GM18511 (cell line): ENCODE results near the gene RAI1.

ENCODE experiments used
- ATAC-seq: cut with Tn5 transposase; IDR thresholded peaks from one replicate; pipeline ENCODE4 v1.9.1; 2021; ENCODE audit warnings: mild to moderate bottlenecking, moderate library complexity; ENCODE audit not compliant: unreplicated experiment

Gene RAI1

DNA sequence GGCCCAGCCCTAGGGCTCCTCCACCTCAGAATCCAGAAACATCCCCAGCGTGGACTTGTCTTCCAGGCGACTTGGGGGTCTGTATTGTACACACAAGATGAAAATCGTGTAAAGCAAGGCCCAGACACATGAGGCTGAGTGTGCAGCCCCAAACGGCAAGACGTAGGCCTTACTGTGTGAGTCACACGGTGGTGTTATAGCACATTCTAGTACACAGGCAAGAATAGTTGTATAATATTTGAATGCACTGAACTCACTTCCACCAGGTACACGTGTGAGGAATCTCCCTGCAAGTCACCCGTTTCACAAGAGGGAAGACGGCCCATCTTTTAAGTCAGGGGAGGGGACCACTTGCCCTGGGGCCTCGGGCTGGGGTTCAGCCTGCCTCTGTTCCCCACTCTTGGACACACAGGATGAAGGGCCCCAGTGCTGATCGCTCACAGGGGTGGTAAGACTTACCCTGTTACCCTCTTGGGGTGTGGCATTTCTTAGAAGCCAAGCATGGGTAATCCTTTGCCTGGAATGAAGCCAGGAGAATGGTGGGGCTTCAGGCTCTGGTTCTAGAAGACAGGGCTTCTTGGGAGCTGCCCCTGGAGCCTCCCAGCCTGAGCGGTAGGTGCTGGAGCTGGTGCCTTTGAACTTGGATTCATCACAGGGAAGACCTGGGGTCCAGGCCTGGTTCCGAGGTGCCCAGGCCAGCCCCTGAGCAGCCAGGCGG, 84.3 kb downstream of the RAI1 start:
- no peak for ATAC-seq

DNA sequence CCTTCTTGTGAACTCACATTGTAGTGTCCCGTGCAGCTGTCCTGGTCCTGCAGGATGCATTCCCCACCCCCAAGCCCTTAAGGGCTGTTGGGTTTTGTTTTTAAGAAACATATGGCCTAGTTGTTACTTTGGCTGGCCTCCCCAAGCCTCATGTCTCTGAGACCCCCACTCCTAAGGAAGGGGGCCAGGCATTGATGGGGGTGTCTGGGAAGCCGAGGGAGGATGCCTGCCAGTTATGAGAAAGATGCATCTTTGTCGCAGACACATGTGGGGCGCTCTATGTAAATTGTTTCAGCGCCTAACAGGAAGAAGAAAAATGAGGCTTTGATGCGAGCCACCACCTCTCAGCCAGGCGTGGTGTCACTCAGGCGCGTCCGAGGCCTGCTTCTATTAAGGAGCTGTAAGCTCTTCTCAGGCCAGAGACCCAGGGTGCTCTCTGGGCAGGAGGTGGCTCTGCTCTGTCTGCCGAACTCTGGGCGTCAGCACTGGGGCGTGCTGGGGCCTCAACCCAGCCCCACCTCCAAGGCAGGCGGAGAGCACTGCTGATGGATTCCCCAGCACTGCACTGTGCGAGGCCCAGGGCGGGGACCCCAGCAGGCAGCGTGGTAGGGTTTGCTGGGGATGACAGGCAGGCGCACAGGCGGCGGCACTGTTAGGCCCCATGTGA, 85.0 kb downstream of the RAI1 start:
- peak; percentile 81 for ATAC-seq

DNA sequence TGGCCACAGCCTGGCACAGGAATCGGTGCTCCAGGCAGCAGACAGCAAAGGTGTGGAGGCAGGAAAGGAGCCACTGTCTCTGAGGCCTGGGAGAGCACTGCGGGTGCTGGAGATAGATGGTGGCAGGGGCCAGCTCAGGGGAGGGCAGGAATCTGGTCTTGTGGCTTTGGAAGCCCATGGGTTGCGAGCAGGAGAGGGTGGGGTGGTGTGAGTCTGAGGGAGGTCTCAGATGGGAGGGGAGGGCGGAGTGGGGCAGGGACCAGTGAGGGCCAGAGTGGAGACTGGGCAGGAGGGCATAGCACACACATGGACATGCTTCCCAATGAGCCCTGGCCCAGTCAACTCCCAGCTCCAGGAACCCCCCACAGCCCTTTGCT, 85.5 kb downstream of the RAI1 start:
- no peak for ATAC-seq

DNA sequence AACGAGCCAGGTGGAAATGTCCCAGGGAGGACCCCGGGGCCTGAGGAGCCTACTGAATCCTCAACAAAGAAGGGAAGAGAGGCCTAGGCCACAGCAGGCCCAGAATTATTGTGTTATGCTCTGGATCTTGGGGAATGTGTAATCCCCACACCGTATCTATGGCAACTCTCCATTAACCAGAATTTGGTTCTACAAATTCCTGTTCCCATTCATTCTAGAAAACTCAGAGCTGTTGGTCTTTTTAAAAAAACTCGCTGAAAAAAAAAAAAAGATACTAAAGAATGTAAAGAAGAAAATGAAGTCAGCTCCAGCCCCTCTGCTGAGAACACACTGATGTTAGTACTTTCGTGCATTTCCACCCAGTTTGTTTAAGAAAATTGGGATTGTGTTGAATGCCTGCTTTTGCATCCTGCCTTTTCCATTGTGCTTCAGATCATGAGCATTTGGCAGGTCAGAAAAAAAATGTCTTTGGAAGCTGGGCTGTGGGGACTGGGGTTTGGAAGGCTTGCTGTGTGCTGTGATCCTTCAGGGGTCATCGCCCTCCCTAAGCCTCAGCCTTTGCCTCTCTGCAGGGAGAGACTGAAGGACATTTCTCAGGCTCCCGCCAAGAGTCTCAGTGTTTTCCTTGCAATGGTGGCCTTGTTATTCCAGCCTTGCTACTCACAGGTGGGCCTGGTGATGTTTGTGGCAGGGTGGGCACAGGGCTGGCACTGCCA, 86.1 kb downstream of the RAI1 start:
- no peak for ATAC-seq

DNA sequence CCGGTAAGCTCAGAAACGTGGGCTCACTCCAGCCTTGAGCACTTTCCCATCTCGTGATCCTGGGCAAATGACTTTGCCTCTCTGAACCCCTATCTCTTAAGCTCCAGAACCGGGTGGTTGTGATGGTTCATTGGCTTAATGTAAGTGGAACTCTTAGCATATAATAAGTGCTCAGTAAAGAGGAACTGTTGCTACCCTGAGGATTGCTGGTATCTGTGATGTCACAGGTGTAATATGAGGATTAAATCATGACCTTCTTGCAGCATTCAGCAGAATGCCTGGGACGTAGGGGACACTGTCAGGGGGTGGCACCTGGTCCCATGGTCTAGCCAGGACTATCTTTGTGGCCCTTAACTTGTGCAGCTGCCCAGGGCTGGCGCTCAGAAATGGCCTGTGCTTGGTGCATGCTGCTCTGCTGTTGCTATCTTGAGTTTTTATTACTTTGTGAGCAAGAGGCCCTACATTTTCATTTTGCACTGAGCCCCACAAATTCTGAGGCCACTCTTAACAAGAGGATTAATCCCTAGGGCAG, 86.7 kb downstream of the RAI1 start:
- ATAC-seq = no peak

DNA sequence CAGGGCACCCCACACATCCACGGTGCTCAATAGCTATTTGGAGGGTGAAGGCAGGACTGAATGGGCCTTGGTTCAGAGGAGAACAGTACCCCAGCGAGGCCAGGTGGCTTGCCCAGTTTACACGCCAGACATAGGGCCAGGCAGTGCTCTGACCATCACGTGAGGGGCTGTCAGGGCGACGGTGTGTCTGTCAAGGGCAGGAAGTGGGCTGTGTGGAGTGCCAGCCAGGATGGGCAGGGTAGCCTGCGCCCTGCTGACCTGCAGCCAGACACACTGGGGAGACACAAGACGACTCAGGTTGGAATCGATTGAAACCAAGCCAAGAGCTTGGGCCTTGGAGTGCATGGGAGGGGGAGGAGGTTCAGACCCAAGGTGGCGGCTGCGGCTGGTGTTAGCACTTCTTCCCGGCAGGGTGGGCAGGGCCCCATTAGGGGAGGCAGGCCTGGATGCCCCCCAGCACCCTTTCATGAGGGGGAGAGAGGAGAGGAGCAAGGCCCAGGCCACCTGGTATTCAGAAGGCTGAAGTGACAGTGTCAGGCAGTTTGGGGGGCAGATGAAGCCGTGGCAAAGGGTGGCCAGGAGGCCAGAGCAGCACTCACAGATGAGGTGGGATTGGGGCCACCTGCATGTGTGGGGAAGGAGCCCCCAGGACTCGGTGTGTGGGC, 87.3 kb downstream of the RAI1 start:
- no peak for ATAC-seq

DNA sequence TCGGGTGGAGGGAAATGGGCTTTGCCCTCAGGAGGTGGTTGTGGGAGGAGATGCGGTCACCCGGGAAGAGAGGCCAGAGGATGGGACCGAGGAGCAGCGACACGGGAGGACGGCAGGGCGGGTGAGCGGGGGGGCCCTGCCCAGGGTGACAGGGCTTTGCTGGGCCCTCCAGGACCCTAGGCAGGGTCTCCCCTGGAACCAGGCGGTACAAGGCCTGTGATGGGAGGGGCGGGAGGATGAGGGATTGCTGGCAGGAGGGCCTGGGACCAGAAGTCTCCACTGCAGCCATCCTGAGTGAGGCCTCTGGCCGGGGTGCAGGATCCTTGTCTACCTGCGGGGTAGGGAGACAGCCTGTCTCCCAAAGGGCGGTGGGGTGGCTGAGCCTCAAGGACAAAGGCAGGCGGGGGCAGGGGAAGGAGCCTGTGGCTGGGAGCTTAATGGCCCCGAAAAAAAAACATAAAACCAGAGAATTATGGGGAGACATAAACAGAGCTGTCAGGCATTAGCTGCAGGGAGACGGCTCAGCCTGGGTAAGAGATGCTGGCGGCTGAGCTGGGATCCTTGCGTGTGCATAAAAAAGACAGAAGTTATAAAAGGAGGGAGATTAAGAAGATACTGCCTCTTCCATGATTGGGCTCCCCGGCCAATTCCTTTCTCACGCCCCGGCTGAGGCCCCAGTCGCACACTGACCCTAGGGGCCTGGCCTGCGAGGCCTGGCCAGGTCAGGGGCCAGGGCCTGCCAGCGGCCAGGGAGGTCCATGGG, 88.8 kb downstream of the RAI1 start:
- ATAC-seq = no peak

DNA sequence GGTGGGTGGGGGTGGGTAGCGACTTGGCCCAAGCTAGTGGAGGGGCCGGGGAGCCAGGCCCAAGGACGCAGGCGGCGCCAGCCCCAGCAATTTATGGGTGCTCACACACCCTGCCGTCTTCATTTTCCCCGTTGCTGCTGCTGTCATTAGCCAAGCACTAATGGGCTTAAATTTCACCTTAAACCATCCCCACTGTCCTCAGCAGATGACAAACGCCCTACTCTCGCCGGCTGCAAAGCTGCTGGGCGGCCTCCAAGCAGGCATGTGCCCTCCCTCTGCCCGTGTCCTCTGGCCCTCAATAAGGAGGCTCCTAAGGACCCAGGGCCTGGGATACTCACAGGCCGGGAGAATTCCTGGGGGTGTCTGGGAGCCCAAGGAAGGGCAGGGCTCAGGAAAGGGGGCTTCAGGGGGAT, 89.4 kb downstream of the RAI1 start:
- ATAC-seq = no peak

DNA sequence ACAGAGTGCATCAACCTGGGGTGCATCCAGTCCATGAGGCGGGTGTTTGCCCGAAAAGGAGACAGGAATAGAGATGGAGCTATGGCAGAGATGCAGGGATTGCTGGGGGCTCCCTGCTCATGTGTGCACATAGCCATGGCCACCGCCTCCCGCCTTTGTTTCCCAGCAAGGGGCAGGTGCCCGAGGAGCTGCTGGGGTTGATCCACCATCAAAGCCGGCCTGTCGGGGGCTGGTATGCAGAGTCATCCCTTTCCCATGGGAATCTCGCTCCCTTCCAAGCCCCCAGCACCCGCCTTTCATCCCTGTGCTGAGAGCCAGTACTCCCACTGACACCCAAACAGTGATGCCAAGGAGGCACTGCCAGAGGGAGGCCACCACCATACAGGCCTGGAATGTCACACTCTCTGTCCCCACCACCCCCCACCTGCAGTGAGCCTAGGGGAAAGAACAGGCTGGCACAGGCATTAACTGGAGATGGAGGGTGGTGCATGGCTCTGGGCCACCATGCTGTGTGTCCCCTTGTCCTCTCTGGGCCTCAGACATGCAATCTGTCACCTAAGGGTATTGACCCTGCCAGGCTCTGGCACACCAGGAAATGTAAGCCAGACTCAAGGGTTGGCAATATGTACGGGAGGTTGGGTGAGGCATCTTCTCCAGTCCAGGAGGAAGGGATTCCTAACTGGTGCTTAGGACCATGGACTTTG, 90.4 kb downstream of the RAI1 start:
- ATAC-seq = no peak

DNA sequence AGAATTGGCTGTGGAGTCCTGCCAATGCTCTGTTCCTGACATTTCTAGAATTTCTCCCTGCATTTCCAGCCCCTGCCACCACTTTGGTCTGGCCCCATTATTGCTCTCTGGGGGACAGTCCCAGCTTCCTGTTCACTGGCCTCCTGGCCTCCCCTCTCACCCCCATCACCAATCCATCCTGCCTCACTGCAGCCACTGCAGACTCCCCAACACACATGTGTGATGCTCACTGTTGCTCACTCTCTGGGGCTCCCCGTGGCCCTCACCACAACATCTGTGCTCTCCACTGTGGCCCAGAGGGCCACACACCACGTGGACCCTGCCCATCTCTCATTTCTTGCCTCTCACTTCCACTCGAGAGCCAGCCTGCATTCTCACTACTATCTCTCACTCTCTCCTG, 91.0 kb downstream of the RAI1 start:
- no peak for ATAC-seq

DNA sequence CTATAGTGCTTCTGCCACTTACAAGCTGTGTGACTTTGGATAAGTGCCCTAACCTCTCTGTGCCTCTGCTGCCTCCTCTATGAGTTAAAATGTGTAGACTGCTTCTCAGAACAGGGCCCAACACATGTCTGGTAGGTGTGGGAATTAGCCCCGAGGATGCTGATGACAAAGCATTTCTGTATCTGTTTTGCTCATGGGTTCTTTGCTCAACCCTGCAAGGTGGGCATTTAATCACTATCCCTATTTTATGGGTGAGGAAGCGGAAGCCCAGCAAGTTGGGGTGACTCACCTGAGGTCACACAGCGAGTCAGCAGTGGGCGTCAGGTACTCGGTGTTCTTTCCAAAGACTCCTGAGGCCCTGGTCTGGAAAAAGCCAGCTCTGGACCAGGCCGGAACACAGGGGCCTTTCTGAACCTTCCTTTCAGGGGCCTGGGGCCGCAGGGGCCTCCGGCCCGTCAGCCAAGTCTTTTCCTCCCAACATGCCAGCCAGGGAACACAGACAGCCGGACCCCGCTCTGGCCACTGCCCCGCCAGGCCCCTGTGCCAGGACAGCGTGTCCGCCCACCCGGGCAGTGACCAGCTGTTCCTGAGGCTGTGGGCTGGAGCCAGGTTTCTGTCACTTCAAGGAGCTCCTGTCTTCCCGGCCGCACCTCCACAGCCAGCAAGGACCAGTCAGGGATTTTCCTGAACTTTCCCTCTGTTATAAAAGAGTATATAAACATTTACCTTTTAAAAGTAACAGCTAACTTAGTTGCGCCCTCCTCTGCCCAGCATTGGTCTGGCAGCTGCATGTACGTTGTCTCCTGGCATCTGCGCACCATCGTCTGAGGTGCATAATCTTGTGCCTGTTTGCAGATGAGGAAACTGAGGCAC, 93.0 kb downstream of the RAI1 start:
- no peak for ATAC-seq

DNA sequence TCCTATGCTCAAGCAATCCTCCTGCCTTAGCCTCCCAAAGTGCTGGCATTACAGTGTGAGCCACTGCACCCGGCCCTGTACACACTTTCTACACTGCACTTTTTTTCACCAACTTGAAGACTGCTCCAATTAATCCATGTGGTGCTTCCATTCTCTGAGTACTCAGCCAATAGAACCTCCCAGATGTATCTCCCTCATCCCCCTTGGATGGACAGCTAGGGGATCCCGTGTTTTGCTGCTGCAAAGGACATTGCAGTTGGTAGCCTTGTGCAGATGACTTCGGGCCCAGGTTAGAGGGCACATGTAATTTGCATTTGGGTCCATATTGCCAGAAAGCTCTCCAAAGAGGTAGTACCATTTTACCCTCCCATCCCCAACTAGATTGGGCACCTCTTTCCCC, 95.6 kb downstream of the RAI1 start:
- ATAC-seq = no peak

DNA sequence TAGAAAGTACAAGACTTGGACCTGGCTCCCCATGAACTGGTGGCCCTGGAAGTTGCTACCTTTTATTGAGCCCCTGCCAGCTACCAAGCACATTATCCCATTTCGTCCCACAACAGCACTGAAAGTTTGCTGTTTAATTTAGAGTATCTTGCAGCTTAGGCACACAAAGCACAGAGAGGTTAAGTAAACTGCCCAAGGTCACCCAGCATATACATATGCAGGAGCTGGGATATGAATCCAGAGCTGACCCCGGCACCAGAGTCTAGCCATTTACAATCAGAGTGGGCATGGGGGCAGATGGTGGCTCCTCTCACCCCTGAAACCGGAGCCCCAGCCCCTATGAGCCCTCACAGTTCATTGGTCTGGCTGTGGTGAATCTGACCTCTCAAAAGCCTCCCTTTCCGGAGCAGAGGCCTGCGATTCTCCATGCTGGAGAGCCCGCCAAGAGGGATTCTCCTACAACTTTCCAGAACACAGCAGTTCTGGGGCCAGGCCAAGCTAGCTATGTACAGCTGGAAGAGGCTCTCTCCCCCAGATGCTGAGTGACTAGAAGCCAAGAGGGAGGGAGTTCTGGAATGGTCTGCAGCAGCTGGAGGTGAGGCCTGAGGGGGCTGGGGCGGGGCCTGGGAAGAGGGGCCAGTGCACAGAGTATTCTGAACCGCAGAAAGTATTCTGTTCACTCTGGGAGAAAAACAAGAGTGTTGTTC, 97.2 kb downstream of the RAI1 start:
- ATAC-seq = no peak

DNA sequence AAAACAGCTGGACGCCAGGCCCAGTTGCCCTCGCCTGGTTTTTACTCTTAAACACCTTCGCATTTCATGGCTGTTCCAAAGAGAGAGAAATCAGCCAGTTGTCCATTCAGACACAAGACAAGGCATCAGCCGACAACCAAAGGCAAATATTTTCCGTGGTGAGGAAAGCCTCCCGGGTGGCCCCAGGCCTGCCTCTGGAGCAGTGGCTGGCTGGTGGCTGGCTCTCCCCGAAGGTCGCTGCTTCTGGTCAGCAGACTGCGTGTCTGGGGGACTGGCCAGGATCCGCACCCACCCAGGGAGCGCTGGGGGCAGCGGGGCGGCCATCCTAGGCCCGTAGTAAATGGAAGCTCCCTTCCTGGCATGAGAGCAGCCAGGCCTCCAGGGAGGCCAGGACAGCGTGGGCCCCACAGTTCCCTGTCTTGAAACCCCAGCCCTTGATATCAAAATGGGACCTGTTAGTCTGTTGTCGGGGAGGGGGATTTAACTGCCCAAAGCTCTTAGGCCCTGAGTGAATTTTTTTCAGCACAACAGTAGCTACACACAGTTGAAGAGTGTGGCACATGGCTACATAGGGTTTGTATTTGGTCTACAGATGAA, 97.9 kb downstream of the RAI1 start:
- ATAC-seq = no peak

DNA sequence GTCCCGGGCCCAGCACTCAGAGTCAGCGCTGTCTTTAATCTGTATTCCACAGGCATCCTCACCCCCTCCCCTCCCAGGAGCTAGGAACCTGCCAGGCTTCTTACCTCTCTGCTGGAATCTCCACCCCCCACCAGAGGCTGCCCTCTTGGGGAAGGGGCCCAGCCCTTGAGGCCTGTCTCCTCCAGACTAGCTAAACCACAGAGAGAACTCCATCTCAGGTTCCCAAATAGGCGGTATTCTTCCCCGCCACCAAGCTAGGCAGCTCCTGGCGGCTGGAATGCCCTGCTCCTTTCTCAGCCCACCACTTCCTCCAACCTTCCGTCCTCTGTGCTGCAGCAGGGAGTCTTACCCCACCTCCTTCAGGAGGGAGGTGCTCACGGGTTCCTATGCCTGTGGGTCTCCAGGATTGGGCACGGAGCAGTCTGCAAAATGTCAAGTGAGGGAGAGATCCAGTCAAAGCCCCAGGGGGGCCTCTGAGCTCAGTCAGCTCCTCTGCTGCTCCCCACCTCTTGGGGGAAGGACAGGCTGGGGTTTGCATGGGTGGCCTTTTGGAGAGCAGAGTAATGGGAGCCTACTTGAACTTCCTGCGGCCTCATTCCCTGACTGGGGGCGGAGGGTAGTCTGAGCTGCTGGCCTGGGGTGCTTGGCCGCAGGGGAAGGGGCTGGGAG, 99.8 kb downstream of the RAI1 start:
- ATAC-seq = no peak

DNA sequence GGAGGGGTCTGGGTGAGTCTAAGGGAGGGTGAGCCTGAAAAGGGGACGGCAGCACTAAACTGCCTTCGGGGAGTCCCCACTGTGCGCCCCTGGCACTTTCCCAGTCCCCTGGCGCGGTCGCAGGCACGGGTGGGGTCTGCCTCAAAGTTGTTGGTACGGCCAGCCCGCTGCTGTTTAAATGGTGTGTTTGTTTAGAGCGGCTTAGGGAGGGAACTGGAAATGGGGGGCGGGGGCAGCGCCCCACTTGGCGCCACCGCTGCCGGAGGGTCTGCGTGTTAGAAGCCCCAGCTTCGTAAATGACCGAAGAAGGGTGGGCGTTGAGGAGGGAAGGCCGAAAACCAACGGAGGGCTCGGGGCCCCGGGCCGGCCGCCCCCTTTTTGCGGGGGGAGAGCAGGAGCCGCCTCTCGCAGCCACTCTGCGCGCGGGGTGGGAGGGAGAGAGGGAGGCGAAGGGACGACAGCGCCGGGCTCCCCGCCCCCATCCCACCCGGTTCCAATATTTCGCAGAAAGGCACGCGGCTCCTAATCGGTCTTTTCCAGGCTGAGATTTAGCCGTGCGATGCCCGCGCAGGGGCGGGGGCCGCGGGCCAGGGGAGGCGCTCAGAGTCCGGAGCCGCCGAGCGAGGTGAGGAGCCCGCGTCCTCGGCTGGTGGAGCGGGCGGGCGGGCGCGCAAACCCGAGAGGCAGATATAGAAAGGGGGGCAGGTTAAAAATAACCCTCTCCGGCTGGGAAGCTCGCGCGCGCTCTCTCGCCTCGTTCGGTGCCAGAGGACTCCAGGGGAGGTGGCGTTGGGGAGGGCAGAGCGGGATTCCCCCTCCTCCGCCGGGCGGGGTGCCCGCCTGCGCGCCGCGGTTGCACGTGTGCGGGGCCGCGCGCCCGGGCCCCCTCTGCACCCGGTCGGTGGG, 100.6 kb downstream of the RAI1 start:
- no peak for ATAC-seq
